ENCODE data around the gene FBXO17.

FBXO17 gene

DNA sequence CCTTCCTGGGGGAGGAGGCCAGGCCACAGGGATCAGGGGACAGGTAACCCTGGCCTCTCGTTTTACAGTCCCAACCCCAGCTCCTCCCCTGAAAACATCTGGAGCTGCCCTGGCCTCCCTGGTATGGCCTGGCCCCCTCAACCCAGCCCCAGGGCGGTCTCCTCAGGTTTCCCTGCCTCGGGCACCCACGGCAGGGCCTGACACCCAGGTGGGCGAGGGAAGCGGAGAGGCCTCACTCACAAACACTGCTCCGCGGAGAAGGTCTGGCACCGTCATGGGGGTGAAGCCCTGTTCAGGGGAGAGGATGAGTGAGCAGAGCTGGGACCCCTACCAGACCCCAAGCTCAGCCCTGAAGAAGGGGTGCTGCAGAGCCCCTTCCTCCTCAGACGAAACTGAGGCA, 57.0 kb downstream of the FBXO17 start:
- no peaks in the 10 kb centered on the region for H3K4me1 ChIP-seq (ENCODE audit: control insufficient read depth in 2 of 2, insufficient read depth in 2 of 2, low read length in 2 of 2)
- H3K27ac ChIP-seq (ENCODE audit: low read depth in 2 of 2, low read length in 2 of 2): no peak overlapping the region
- H3K9me3 ChIP-seq (ENCODE audit: control insufficient read depth in 2 of 2, low read length in 2 of 2): no peaks in the 10 kb centered on the region
- H3K4me3 ChIP-seq (ENCODE audit: low read length in 2 of 2): no peak overlapping the region
- no peaks in the 10 kb centered on the region for H3K27me3 ChIP-seq (ENCODE audit: control insufficient read depth in 2 of 2, insufficient read depth in 2 of 2, low read length in 2 of 2)
- peaks cover 0 to 6% of the 10 kb centered on the region in 2 donors for H3K36me3 ChIP-seq (ENCODE audit: control insufficient read depth in 2 of 2, insufficient read depth in 2 of 2, low read length in 2 of 2)
- H3K9ac ChIP-seq (ENCODE audit: low read depth in 1 of 2, low read length in 2 of 2): no peak overlapping the region

DNA sequence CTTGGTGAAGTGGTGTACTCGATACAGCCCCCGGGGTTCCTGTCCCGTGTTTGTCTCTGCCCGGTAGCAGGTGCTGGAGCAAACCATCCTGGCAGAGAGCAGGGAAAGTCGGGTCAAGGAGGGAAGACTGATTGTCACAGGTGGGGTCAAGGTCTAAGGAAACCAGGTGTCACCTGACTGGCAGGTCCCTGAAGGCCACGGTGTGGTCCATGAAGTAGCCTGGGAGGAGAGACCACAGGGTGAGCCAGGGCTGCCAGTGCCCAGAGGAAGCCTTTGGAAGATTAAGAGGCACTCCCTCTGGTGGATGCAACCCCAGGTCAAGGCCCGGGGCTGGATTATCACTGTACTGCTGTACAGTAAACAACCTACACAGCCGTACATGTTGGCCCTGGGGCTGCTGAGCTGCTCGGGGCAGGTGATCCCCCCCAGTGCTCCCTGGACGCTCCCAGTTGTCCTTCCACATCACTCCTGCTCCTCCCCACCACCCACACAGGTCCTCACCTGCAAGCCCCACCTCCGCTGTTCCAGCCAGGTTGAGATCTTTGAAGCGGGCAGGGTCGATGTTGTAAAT, 57.5 kb downstream of the FBXO17 start:
- Histone ChIP-seq H3K4me3 (ENCODE audit: low read length in 2 of 2) (no peak overlapping the region), H3K27me3 (ENCODE audit: control insufficient read depth in 2 of 2, insufficient read depth in 2 of 2, low read length in 2 of 2) (no peaks in the 10 kb centered on the region), H3K4me1 (ENCODE audit: control insufficient read depth in 2 of 2, insufficient read depth in 2 of 2, low read length in 2 of 2) (no peaks in the 10 kb centered on the region), H3K9me3 (ENCODE audit: control insufficient read depth in 2 of 2, low read length in 2 of 2) (no peaks in the 10 kb centered on the region), H3K9ac (ENCODE audit: low read depth in 1 of 2, low read length in 2 of 2) (no peak overlapping the region), H3K27ac (ENCODE audit: low read depth in 2 of 2, low read length in 2 of 2) (no peak overlapping the region), H3K36me3 (ENCODE audit: control insufficient read depth in 2 of 2, insufficient read depth in 2 of 2, low read length in 2 of 2) (peaks cover 0 to 6% of the 10 kb centered on the region in 2 donors)

DNA sequence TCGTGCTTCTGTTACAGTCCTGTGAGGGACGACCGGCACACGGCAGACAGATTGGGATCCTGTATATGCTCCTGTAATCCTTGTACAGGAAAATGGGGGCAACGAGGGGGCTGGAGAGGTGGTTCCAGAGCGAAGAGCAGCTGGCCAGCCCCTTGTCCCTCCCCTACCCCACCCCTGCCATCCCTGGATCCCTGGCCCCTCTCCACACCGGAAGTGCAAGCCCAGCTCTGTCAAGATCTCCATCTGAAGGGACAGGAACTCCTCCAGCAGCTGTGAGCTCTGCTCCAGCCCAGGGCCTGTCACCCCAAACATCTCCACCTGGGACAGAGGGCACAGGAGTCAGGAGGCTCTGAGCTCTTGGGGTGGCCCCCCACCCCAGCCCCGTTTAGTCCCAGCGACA, 58.0 kb downstream of the FBXO17 start:
- no peaks in the 10 kb centered on the region for H3K4me1 ChIP-seq (ENCODE audit: control insufficient read depth in 2 of 2, insufficient read depth in 2 of 2, low read length in 2 of 2)
- no peak overlapping the region for H3K9ac ChIP-seq (ENCODE audit: low read depth in 1 of 2, low read length in 2 of 2)
- H3K36me3 ChIP-seq (ENCODE audit: control insufficient read depth in 2 of 2, insufficient read depth in 2 of 2, low read length in 2 of 2): peaks cover 0 to 6% of the 10 kb centered on the region in 2 donors
- H3K9me3 ChIP-seq (ENCODE audit: control insufficient read depth in 2 of 2, low read length in 2 of 2): no peaks in the 10 kb centered on the region
- H3K27ac ChIP-seq (ENCODE audit: low read depth in 2 of 2, low read length in 2 of 2): no peak overlapping the region
- no peak overlapping the region for H3K4me3 ChIP-seq (ENCODE audit: low read length in 2 of 2)
- H3K27me3 ChIP-seq (ENCODE audit: control insufficient read depth in 2 of 2, insufficient read depth in 2 of 2, low read length in 2 of 2): no peaks in the 10 kb centered on the region

DNA sequence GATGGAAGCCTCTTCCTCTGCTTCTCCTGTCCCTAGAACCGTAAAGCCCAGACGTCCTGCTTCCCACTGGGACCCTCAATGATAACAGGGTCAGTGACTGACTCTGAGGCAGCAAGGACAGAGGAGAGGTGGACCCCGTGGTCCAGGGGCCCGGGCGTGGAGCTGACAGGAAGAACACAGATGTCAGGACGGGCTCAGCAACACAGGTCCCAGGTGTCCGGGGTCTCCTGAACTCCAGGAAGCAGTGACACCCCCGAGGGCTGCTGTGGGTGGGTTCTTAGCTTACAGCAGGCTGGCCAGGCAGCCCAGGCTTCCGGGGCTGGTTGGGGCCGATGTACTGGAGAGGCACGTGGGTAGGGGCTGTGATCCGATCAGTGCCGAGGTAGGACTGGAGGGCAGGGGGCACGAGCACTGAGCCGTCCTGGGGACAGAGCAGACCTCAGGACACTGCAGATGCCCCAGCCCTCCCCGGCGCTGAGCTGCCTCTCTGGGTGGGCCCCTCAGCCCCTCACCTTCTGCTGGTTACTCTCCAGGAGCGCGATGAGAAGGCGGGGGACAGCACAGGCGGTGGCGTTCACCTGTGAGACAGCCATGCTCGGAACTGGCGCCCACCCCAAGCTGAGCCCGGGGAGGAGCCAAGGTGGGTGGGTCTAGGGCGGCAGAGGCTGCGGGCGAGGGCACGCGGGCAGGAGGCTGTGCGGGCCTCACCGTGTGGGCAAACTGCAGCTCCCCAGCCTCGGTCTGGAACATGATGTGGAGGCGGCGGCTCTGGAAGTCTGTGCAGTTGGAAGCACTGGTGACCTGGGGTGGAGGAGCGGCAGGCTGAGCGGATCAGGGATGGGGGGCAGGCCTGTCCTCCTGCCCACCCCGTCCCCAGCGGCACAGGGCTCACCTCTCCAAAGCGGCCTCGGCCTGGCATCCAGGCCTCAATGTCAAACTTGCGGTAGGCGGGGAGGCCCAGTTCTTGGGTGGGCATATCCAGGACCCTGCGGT, 59.9 kb downstream of the FBXO17 start:
- H3K27me3 ChIP-seq (ENCODE audit: control insufficient read depth in 2 of 2, insufficient read depth in 2 of 2, low read length in 2 of 2): no peaks in the 10 kb centered on the region
- no peak overlapping the region for H3K27ac ChIP-seq (ENCODE audit: low read depth in 2 of 2, low read length in 2 of 2)
- H3K9me3 ChIP-seq (ENCODE audit: control insufficient read depth in 2 of 2, low read length in 2 of 2): no peaks in the 10 kb centered on the region
- no peaks in the 10 kb centered on the region for H3K36me3 ChIP-seq (ENCODE audit: control insufficient read depth in 2 of 2, insufficient read depth in 2 of 2, low read length in 2 of 2)
- no peaks in the 10 kb centered on the region for H3K4me1 ChIP-seq (ENCODE audit: control insufficient read depth in 2 of 2, insufficient read depth in 2 of 2, low read length in 2 of 2)
- H3K4me3 ChIP-seq (ENCODE audit: low read length in 2 of 2): no peak overlapping the region
- H3K9ac ChIP-seq (ENCODE audit: low read depth in 1 of 2, low read length in 2 of 2): no peak overlapping the region

DNA sequence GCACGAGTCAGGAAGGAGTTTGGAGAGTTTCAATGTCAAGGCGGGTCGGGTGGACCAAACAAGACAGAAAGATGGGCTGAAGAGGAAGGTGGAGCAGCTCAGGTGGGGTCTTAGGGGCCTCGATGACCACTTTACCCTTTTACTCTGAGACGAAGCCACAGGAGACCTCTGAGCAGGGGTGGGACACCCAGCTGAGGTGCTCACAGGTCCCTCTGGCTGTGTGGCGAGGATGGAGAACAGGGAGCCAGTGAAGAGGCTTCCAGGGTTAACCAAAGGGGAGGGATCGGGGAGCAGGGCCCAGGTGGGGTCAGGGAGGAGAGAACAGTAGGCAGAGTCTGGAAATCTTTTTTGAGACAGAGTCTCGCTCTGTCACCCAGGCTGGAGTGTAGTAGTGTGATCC, 61.6 kb downstream of the FBXO17 start:
- H3K4me3 ChIP-seq (ENCODE audit: low read length in 2 of 2): no peak overlapping the region

DNA sequence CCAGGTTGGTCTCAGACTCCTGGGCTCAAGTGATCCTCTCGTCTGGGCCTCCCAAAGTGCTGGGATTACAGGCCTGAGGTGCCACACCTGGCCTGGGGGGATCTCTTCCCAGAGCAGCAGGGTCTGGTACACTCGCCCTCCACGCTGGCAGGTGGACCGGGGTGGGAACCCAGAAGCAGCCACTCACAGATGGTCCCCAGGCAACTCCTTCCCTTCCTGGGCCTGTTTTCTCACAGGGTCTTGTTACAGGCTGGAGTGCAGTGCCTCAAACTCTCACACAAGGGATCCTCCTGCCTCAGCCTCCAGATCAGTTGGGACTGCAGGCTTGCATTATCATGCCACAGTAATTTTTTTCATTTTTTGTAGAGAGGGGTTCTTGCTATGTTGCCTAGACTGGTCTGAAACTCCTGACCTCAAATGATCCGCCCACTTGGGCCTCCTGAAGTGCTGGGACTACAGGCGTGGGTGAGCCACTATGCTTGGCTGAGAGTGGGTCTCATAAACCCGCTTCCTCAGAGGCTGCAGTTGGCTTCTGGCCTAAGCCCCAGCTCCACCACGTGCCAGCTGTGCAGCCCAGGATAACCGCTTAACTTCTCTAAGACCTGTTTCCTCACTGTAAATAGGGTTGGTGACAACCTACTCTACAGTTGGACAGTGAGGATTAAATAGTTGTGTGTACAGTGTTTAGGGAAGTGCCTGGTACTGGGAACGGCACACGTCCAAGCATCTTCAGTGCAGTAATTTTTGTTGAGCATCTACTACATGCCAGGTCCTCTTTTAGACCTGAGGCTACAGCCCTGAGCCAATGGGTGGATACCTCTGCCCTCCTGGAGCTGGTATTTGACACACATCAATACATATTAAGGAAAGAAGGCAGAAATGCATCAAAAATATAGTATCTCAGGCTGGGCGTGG, 62.7 kb downstream of the FBXO17 start:
- Histone ChIP-seq H3K27ac (ENCODE audit: low read depth in 2 of 2, low read length in 2 of 2) (no peak overlapping the region), H3K4me1 (ENCODE audit: control insufficient read depth in 2 of 2, insufficient read depth in 2 of 2, low read length in 2 of 2) (no peaks in the 10 kb centered on the region), H3K9me3 (ENCODE audit: control insufficient read depth in 2 of 2, low read length in 2 of 2) (no peaks in the 10 kb centered on the region), H3K9ac (ENCODE audit: low read depth in 1 of 2, low read length in 2 of 2) (no peak overlapping the region), H3K27me3 (ENCODE audit: control insufficient read depth in 2 of 2, insufficient read depth in 2 of 2, low read length in 2 of 2) (no peaks in the 10 kb centered on the region), H3K4me3 (ENCODE audit: low read length in 2 of 2) (no peak overlapping the region), H3K36me3 (ENCODE audit: control insufficient read depth in 2 of 2, insufficient read depth in 2 of 2, low read length in 2 of 2) (peaks cover 1 to 2% of the 10 kb centered on the region in 2 donors)

More for the DNA sequence above, 61.6 kb downstream of the FBXO17 start:
- Histone ChIP-seq H3K9me3 (ENCODE audit: control insufficient read depth in 2 of 2, low read length in 2 of 2) (no peaks in the 10 kb centered on the region), H3K9ac (ENCODE audit: low read depth in 1 of 2, low read length in 2 of 2) (no peak overlapping the region), H3K4me1 (ENCODE audit: control insufficient read depth in 2 of 2, insufficient read depth in 2 of 2, low read length in 2 of 2) (no peaks in the 10 kb centered on the region), H3K27ac (ENCODE audit: low read depth in 2 of 2, low read length in 2 of 2) (no peak overlapping the region), H3K36me3 (ENCODE audit: control insufficient read depth in 2 of 2, insufficient read depth in 2 of 2, low read length in 2 of 2) (no peaks in the 10 kb centered on the region), H3K27me3 (ENCODE audit: control insufficient read depth in 2 of 2, insufficient read depth in 2 of 2, low read length in 2 of 2) (no peaks in the 10 kb centered on the region)

DNA sequence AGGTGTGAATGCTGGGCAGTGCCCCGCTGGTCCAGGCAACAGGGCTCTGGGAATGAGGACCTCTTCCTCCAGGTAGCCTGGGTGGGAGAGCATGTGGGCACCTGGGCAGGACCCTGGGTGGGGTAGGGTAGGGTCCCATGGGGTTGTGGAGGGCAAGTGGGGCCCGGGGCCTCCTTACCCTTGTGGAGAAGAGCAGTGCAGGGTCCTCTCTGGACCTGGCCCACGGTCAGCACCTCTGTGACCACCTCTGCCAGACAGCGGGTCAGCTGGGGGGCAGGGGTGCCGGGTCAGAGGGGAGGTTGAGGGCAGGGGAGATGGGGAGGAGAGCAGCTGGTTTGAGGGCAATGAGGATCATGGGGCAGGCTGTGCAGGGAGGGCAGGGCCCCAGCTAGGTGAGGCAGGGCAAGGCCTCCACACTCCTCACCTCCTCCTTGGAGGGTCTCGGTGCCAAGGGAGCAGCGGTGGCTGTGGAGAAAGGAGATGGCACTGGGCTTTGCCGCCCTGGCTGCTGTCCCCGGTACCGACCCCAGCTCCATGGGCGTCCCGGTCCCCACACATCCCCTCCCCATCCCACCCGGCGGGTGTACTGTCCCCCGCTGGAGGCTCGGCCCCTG, 64.0 kb downstream of the FBXO17 start:
- H3K4me3 ChIP-seq (ENCODE audit: low read length in 2 of 2): no peak overlapping the region
- no peaks in the 10 kb centered on the region for H3K27me3 ChIP-seq (ENCODE audit: control insufficient read depth in 2 of 2, insufficient read depth in 2 of 2, low read length in 2 of 2)
- H3K9me3 ChIP-seq (ENCODE audit: control insufficient read depth in 2 of 2, low read length in 2 of 2): no peaks in the 10 kb centered on the region
- H3K27ac ChIP-seq (ENCODE audit: low read depth in 2 of 2, low read length in 2 of 2): no peak overlapping the region
- peaks cover 6 to 13% of the 10 kb centered on the region in 2 donors for H3K36me3 ChIP-seq (ENCODE audit: control insufficient read depth in 2 of 2, insufficient read depth in 2 of 2, low read length in 2 of 2)
- no peaks in the 10 kb centered on the region for H3K4me1 ChIP-seq (ENCODE audit: control insufficient read depth in 2 of 2, insufficient read depth in 2 of 2, low read length in 2 of 2)
- no peak overlapping the region for H3K9ac ChIP-seq (ENCODE audit: low read depth in 1 of 2, low read length in 2 of 2)

DNA sequence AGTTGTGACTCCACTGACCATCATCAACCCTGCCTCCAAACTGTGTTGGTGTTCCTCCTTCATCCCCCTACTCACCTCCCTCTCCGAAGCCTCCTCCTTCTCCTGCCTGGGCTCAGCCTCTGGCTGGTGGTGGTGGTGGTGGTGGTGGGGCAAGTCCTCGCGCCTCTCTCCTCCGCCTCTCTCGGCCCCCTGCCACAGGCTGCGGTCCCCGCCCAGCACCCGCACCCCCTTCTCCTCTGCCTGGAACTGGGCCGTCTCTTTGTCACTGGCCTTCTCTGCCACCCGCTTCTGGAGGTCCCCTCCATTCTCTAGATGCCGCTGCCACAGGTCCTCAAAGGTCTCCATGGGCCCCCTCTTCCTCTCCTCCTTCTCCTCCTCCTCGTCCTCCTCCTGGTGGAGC, 65.1 kb downstream of the FBXO17 start:
- H3K36me3 ChIP-seq (ENCODE audit: control insufficient read depth in 2 of 2, insufficient read depth in 2 of 2, low read length in 2 of 2): peaks cover 10 to 13% of the 10 kb centered on the region in 2 donors
- H3K9ac ChIP-seq (ENCODE audit: low read depth in 1 of 2, low read length in 2 of 2): no peak overlapping the region
- H3K9me3 ChIP-seq (ENCODE audit: control insufficient read depth in 2 of 2, low read length in 2 of 2): no peaks in the 10 kb centered on the region
- H3K27ac ChIP-seq (ENCODE audit: low read depth in 2 of 2, low read length in 2 of 2): no peak overlapping the region
- H3K27me3 ChIP-seq (ENCODE audit: control insufficient read depth in 2 of 2, insufficient read depth in 2 of 2, low read length in 2 of 2): no peaks in the 10 kb centered on the region
- H3K4me3 ChIP-seq (ENCODE audit: low read length in 2 of 2): no peak overlapping the region
- H3K4me1 ChIP-seq (ENCODE audit: control insufficient read depth in 2 of 2, insufficient read depth in 2 of 2, low read length in 2 of 2): no peaks in the 10 kb centered on the region

DNA sequence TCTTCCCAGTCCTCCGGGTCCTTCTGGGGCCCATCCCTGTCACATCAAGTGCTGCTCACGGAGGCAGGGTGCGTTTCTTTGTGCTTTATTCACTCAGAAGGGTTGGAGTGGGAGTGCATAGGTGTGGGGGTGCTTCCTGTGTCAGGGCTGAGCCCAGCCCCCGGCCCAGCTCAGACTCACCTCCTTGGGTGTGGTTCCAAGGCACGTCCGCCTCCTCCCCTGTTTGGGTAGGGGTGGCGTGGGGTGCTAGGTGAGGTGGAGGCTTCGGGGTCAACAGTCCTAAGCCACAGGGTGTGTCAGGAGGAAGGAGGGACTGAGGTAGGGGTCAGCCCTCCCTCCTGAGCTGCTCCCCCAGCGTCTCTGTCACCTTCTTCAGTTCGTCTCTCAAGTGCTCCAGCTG, 66.6 kb downstream of the FBXO17 start:
- Histone ChIP-seq H3K9me3 (ENCODE audit: control insufficient read depth in 2 of 2, low read length in 2 of 2) (no peaks in the 10 kb centered on the region), H3K4me3 (ENCODE audit: low read length in 2 of 2) (no peak overlapping the region), H3K36me3 (ENCODE audit: control insufficient read depth in 2 of 2, insufficient read depth in 2 of 2, low read length in 2 of 2) (peaks cover 20 to 22% of the 10 kb centered on the region in 2 donors), H3K4me1 (ENCODE audit: control insufficient read depth in 2 of 2, insufficient read depth in 2 of 2, low read length in 2 of 2) (no peaks in the 10 kb centered on the region), H3K27ac (ENCODE audit: low read depth in 2 of 2, low read length in 2 of 2) (no peak overlapping the region), H3K9ac (ENCODE audit: low read depth in 1 of 2, low read length in 2 of 2) (no peak overlapping the region), H3K27me3 (ENCODE audit: control insufficient read depth in 2 of 2, insufficient read depth in 2 of 2, low read length in 2 of 2) (no peaks in the 10 kb centered on the region)

Measured in mucosa of rectum (tissue), 2 donors.